IPS-18a (cell line): Measurements from ENCODE around the gene VPS11.

ENCODE experiments used
- H3K27ac ChIP-seq: one replicate; pipeline ENCODE4 v1.5.1; 2013; ENCODE audit warnings: low read length
- H3K27me3 ChIP-seq: one replicate; pipeline ENCODE4 v1.6.1; 2013; ENCODE audit warnings: mild to moderate bottlenecking, low read length; ENCODE audit not compliant: control insufficient read depth, insufficient read depth
- H3K36me3 ChIP-seq: one replicate; pipeline ENCODE4 v1.6.1; 2013; ENCODE audit warnings: low read depth, low read length; ENCODE audit not compliant: control insufficient read depth
- H3K4me1 ChIP-seq: one replicate; pipeline ENCODE4 v1.6.1; 2013; ENCODE audit warnings: low read depth, low read length; ENCODE audit not compliant: control insufficient read depth
- H3K4me3 ChIP-seq: one replicate; pipeline ENCODE4 v1.5.1; 2013; ENCODE audit warnings: low read length
- H3K9ac ChIP-seq: one replicate; pipeline ENCODE4 v1.6.1; 2013; ENCODE audit warnings: mild to moderate bottlenecking, low read length, moderate library complexity
- H3K9me3 ChIP-seq: one replicate; pipeline ENCODE4 v1.6.1; 2013; ENCODE audit warnings: low read depth, low read length; ENCODE audit not compliant: control insufficient read depth

VPS11 gene

GRCh38 chr11:119118946-119119345 is 51.3 kb downstream of the VPS11 start:
- Histone ChIP-seq H3K36me3 (peaks cover 3% of the 10 kb centered on the region), H3K9me3 (no peaks in the 10 kb centered on the region), H3K9ac (no peak overlapping the region), H3K27ac (no peak overlapping the region), H3K4me1 (peaks cover 6% of the 10 kb centered on the region), H3K4me3 (no peak overlapping the region), H3K27me3 (no peaks in the 10 kb centered on the region)

- H3K27ac ChIP-seq, result peak overlapping the region; percentile 63
- H3K4me3 ChIP-seq, result peak overlapping the region; percentile 94
- no peaks in the 10 kb centered on the region for H3K9me3 ChIP-seq
- H3K4me1 ChIP-seq, result peaks cover 6% of the 10 kb centered on the region
- no peaks in the 10 kb centered on the region for H3K27me3 ChIP-seq
- peak overlapping the region; percentile 61 for H3K9ac ChIP-seq
- peaks cover 9% of the 10 kb centered on the region for H3K36me3 ChIP-seq
These were observed 53.0 kb downstream of the VPS11 start for GRCh38 chr11:119120639-119121007.

DNA sequence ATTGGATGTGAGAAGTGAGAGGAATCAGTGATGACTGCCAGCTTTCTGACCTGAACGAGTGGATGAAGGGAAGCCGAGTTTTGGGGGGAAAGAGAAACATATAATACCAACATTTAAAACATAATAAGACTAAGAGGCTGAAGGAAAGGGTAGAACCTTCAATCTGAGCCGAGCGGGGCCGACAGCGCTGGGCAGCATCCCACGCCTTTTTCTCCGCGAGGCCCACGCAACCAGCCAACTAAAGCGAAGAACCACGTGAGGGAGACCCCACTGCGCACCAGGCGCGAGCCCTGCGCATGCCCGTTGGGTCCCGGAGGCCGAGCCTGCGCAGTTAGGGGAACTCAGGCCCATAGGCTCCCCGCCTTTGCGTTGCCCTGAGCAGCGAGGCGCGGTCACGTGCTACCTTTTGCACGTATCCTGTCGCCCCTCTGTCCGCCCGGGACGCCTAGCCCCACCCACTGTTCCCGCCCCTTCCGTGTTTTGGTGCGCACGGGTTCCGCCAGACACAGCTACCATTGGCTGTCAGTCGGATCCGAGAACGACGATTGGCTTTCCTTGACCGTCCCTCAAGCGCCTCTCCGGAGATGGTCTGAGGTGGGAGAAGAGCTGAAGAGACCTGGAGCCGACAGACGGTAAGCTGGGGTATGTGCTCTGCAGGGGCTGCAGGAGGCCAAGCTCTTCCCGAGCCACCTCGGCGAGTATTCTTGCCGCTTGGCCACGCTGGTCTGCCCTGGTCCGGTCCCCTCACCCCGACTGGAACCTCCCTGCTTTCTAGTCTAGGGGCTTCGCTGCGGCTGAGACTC is 53.6 kb downstream of the VPS11 start, which contains the start of gene HINFP:
TSS of gene HINFP (plus strand) at position 573 of the 803 bp plus-strand sequence. CDS start 5,365 bp downstream, outside the sequence.
- H3K27me3 ChIP-seq, result no peaks in the 10 kb centered on the region
- peak within 1 kb of the TSS; percentile 66 for H3K9ac ChIP-seq
- peak within 1 kb of the TSS; percentile 70 for H3K27ac ChIP-seq
- H3K4me3 ChIP-seq, result peak within 1 kb of the TSS; percentile 94
- peaks cover 6% of the 10 kb centered on the region for H3K4me1 ChIP-seq
- peaks cover 9% of the 10 kb centered on the region for H3K36me3 ChIP-seq
- no peaks in the 10 kb centered on the region for H3K9me3 ChIP-seq

GRCh38 chr11:119121811-119122124 is 54.1 kb downstream of the VPS11 start:
- H3K4me1 ChIP-seq, result peaks cover 6% of the 10 kb centered on the region
- H3K36me3 ChIP-seq, result peaks cover 9% of the 10 kb centered on the region
- peak overlapping the region; percentile 94 for H3K4me3 ChIP-seq
- H3K9me3 ChIP-seq, result no peaks in the 10 kb centered on the region
- peak overlapping the region; percentile 70 for H3K27ac ChIP-seq
- H3K27me3 ChIP-seq, result no peaks in the 10 kb centered on the region
- peak overlapping the region; percentile 66 for H3K9ac ChIP-seq

GRCh38 chr11:119125821-119126220 is 58.2 kb downstream of the VPS11 start:
- no peak overlapping the region for H3K9ac ChIP-seq
- H3K4me3 ChIP-seq, result no peak overlapping the region
- peaks cover 17% of the 10 kb centered on the region for H3K36me3 ChIP-seq
- no peaks in the 10 kb centered on the region for H3K9me3 ChIP-seq
- no peak overlapping the region for H3K27ac ChIP-seq
- H3K27me3 ChIP-seq, result no peaks in the 10 kb centered on the region
- H3K4me1 ChIP-seq, result peaks cover 2% of the 10 kb centered on the region

- no peak overlapping the region for H3K9ac ChIP-seq
- H3K36me3 ChIP-seq, result peaks cover 26% of the 10 kb centered on the region
- H3K4me1 ChIP-seq, result no peaks in the 10 kb centered on the region
- H3K9me3 ChIP-seq, result no peaks in the 10 kb centered on the region
- no peak overlapping the region for H3K4me3 ChIP-seq
- no peaks in the 10 kb centered on the region for H3K27me3 ChIP-seq
- no peak overlapping the region for H3K27ac ChIP-seq
These were observed 59.2 kb downstream of the VPS11 start for GRCh38 chr11:119126675-119127268.

DNA sequence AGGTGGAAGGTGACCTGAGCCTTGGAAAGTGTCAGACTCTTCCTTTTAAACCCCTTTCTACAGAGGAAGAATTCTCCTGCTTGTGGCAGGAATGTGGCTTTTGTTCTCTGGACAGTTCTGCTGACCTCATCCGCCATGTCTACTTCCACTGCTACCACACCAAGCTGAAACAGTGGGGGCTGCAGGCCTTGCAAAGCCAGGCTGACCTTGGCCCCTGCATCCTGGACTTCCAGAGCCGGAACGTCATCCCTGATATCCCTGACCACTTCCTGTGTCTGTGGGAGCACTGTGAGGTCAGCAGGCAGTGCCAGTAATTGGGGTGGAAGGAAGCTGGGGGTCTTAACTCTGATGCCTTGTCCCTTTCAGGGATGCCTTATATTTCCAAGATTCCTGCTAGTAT is 63.0 kb downstream of the VPS11 start:
- H3K36me3 ChIP-seq, result peaks cover 44% of the 10 kb centered on the region

More for the DNA sequence above, 63.0 kb downstream of the VPS11 start:
- no peak overlapping the region for H3K9ac ChIP-seq
- no peak overlapping the region for H3K4me3 ChIP-seq
- H3K27me3 ChIP-seq, result no peaks in the 10 kb centered on the region
- no peaks in the 10 kb centered on the region for H3K4me1 ChIP-seq
- H3K9me3 ChIP-seq, result no peaks in the 10 kb centered on the region
- H3K27ac ChIP-seq, result no peak overlapping the region
